Lung microvascular endothelial cell (primary cell): Measurements from ENCODE around the gene LONP1. TPM values are rescaled to one million over a fixed set of nuclear protein-coding genes. Genes with fewer than 3 reads are reported as not detected.
"Not testable (repeated sequence)": the region's sequence is repeated elsewhere in the genome, so short reads cannot be mapped to it uniquely, and the experiment has no call there.

Experiments used
- DNase-seq, 2 donors: peaks; one replicate each; pipeline versions ENCODE4 v3.0.0 to v3.0.0-alpha.2; 2010; ENCODE audit warnings: low read depth in 2 of 2
- total RNA-seq: library from RNA; depleted of rRNA; stranded (reverse); fragments of >200 nt; gene quantifications from 2 replicates; pipeline ENCODE4 v1.2.1, GENCODE V29; 2014

Gene LONP1
- total RNA-seq, result 44.9 and 51.4 TPM in 2 replicates

DNA sequence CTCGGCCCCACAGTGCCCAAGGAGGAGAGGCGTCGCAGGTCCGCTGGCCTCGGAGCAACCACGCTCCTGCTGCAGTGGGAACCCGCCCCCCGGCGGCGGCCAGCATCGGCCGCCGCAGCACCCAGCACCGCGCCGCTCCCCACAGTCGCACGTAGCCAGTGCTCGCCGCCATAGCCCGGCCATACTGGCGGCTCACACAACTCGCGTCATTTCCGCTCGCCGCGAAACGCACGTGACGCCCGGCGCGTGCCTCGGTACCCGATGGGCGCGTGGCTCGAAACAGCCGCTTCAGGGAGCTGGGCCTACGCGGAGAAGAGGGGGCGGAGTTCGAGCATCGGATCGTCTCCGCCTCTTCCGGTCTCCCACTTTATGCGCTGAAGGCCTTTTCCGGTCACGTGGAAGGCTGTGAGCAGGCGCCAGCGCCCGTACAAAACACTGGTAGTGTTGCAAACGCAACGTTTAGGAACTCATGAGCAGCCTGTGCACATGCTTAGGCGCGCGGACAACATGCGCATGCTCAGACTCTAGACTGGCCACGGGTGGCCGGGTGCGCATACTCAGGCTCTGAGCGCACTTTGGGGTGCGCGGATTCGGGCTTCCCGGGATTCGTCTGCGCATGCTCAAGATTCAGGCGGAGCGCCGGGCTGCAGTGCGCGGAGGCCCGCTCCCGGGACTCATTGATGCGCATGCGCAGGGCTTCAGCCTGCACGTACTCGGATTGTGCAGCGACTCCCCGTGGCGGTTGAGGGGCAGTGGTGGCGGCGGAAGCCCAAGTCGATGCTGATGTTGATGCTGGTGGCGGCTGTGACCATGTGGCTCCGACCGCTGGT lies at the start of gene LONP1, which contains the start of gene CATSPERD:
Gene LONP1 (minus strand): TSS at position 186 of the 830 bp plus-strand sequence. CDS start 14 bp downstream, at position 172.
Gene CATSPERD (plus strand): TSS at position 677 of the 830 bp plus-strand sequence. CDS start 101 bp downstream, at position 778.
- peak; percentile 99 for DNase-seq

GRCh38 chr19:5767949-5768348 lies 48.0 kb upstream of the LONP1 start:
- no peak for DNase-seq

- no peak for DNase-seq
Observed at GRCh38 chr19:5765220-5765619, 45.3 kb upstream of the LONP1 start.

DNA sequence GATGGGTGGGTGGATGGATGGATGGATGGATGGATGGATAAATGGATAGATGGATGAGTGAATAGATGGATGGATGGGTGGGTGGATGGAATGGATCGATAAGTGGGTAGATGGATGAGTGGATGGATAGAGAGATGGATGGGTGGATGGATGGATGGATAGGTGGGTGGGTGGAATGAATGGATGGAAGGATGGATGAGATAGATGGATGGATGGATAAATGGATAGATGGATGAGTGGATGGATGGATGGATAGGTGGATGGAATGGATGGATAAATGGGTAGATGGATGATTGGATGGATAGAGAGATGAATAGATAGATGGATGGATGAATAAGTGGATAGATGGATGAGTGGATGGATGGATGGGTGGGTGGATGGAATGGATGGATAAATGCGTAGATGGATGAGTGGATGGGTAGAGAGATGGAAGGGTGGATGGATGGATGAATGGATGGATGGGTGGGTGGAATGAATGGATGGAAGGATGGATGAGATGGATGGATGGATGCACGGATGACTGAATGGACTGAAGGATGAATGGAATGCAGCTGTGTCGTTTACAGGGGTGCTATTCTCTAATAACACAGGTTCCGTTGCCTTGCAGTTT lies 42.8 kb upstream of the LONP1 start:
- DNase-seq, result no peak

DNA sequence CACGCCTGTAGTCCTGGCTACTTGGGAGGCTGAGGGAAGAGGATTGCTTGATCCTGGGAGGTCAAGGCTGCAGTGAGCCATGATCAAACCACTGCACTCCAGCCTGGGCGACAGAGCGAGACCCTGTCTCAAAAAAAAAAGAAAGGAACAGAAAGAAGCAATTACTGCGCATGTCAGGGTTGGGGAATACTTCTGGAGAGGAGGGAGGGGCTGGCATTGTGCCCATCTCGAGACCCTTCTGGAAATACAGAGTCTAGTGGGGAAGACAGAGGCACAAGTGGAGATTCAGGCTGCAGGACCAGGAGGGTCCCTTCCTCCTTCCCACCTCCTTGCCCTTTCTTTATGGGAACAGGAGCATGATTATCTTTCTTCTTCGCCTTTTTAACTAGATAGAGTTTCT lies 33.8 kb upstream of the LONP1 start:
- DNase-seq, result no peak

DNA sequence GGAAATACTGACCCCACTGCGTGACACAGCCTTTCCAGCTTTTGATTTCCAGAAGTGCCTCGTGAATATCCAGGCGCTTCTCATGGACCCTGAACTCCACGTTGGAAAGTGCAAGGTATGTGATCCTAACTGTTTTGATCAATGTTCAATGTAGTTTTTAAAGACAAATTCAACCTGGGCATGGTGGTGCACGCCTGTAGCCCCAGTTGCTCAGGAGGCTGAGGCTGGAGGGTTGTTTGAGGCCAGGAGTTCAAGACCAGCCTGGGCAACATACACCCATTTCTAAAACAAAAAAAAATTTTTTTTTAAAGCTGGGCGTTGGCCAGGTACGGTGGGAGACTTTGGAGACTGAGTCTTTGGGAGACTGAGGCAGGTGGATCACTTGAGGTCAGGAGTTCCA lies 31.8 kb upstream of the LONP1 start:
- no peak for DNase-seq

DNA sequence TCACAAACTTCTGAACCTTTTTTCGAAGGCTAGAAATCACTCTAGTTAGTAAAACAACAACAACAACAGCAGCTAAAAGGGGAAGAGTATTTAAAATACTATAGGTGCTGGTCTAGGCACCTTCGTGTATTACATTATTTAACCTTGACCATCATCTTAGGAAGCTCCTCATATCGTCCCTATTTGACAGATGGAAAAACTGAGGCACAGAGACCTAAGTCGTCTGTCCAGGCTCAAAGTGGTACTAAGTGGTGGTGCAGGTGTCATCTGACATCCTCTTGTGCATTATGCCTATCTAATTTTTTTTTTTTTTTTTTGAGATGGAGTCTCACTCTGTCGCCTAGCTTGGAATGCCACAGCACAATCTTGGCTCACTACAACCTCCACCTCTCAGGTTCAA lies 29.6 kb upstream of the LONP1 start:
- DNase-seq, result no peak

- peak in 1 of 2 donors; percentile 52 for DNase-seq
Observed at GRCh38 chr19:5748920-5749319, 29.0 kb upstream of the LONP1 start.

GRCh38 chr19:5744999-5745398 lies 25.1 kb upstream of the LONP1 start:
- DNase-seq, result not testable (repeated sequence)

DNA sequence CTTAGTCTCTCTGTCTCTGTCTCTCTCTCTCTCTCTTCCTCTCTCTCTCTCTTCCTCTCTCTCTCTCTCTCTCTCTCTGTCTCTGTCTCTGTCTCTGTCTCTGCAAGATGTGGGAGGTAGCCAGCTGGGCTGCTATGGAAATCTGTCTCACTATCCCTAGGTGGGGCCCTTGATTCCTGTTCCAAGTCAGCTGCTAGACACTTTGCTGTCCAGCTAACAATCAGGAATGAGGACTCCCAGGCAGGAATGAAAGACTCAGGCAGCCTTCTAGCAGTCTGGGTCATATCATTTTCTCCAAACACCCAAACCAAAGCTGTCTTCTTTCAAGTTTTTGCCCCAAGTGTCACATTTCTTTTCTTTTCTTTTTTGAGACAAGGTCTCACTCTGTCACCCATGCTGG lies 23.7 kb upstream of the LONP1 start:
- no peak for DNase-seq

GRCh38 chr19:5742051-5742450 lies 22.1 kb upstream of the LONP1 start:
- DNase-seq, result no peak

GRCh38 chr19:5738423-5738822 lies 18.5 kb upstream of the LONP1 start:
- DNase-seq, result no peak

- DNase-seq, result not testable (repeated sequence)
Observed at GRCh38 chr19:5733172-5733571, 13.2 kb upstream of the LONP1 start.

GRCh38 chr19:5727453-5728050 lies 7.6 kb upstream of the LONP1 start:
- no peak for DNase-seq

DNA sequence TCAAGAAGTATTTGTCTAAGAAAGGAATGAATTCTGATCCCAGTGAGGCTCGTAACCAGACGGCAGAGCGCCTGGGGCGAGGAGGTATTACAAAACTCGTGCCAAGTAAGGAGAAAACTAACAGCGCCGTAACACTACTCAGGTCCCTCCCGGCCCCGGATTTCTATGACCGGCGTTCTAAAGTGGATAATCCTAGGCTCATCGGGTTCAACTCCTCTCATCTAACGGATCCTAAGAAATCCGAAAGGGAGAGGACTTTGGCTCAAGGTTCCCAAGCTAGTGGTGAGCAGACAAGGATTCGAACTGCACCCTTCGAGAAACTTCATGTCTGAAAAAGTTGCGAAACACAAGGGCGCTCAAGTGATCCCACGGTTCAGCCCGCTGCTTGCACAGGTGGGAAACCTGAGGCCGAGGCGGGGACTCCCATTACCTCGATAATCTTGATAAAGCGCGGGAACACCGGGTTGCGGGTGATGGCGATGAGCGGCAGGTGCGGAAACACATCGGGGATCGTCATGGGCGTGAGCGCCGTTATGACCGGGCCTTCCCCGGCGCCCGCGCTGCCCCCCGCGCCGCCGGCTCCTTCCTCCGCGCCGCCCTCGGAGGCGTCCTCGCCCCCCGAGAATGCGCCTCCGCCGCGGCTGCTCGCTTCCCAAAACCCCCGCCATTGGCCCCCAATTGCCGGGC lies 529 bp downstream of the LONP1 start:
- DNase-seq, result peak; percentile 23 to 28

DNA sequence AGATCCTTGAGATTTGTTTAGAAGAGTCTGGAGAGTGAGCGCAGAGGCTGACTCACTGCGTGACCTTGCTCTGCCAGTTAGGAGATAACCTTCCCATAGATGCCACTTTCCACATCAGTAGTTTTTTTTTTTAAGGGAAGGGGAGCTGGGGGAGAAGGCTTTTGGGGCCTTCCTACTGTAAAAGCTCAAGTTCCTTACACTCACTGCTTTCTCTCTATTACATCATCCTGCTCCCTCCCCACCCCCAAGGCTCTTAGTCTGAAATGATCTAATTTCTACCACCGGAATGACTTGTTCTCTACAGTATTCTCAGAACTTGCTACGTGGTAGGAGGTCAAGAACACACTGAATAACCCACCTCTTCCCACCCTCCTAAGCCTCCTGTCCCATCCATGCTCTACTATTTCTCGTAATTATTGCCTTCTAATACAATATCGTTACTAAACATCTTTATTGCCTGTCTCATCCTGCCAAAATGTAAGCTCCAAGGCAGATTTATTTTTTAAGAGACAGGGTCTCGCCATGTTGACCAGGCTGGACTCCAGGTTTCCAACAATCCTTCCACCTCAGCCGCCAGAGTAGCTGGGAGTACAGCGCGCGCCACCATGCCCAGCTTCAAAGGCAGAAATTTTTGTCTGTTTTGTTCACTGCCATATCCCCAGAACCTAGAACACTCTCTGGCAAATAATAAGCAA lies 1.2 kb downstream of the LONP1 start:
- DNase-seq, result peak in 1 of 2 donors; percentile 79

DNA sequence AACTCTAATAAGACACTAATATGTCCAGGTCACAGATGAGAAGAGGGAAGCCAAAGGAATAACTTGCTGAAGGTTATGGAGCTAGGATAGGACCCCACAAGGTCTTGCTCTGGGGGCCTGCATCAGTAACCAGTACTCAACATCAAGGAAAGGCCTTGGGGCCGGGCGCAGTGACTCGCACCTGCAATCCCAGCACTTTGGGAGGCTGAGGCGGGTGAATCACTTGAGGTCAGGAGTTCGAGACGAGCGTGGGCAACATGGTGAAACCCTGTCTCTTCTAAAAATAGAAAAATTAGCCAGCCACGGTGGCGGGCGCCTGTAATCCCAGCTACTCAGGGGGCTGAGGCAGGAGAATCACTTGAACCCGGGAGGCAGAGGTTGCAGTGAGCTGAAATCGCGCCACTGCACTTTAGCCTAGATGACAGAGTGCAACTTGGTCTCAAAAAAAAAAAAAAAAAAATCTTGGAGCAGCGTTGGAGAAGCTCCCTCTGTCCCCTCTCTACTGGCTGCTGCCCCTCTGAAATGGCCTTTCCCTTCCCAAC lies 1.8 kb downstream of the LONP1 start:
- DNase-seq, result peak in 1 of 2 donors; percentile 23

- DNase-seq, result no peak
Observed at GRCh38 chr19:5717215-5717935, 2.6 kb downstream of the LONP1 start.

- no peak for DNase-seq
Observed at GRCh38 chr19:5714816-5715215, 5.1 kb downstream of the LONP1 start.

DNA sequence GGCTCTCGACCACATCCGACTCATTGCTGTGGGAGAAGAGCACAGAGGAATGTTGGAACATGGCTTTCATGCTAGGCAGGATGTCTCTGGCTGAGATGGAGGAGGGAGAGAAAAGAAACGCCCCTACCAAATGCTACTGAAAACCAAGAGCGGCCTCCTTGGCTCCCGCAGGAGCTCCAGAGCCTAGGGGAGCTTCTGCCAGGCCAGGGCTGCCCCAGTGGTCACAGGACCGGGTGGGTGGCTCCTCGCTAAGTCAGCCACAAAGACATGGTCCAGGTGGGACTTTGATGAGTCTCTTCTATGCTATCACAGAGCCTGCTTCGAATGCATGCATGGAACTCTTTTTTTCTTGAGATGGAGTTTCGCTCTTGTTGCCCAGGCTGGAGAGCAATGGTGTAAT lies 6.7 kb downstream of the LONP1 start:
- no peak for DNase-seq
